Psoas muscle (tissue), 8 donors: ENCODE results near the gene TMEM217. TPM values are rescaled to one million over a fixed set of nuclear protein-coding genes. Genes with fewer than 3 reads are reported as not detected.
A peak's percentile ranks its signal among the peaks of the same experiment; 100 is the strongest.

Source experiments
- ATAC-seq, 4 donors: fragments of 200-7000 bp; cut with Tn5 transposase; one replicate each; pipeline ENCODE4 v1.9.1; 2020; ENCODE audit warnings: moderate library complexity in 3 of 4, mild to moderate bottlenecking in 2 of 4
- DNase-seq, 2 donors: peaks; one replicate each; pipeline ENCODE4 v3.0.0-alpha.2; 2020
- H3K27ac ChIP-seq: fragments of 200-600 bp; one replicate; pipeline ENCODE4 v1.8.0; 2022
- H3K27me3 ChIP-seq, 3 donors: fragments of 200-600 bp in 1 of 3; one replicate each; pipeline versions ENCODE4 v1.6.1 to v1.8.0; 2013 to 2022; ENCODE audit warnings: low read length in 2 of 3, mild to moderate bottlenecking in 2 of 3, moderate library complexity in 1 of 3; ENCODE audit not compliant: insufficient read depth in 3 of 3
- H3K36me3 ChIP-seq, 2 donors: fragments of 200-600 bp in 1 of 2; one replicate each; pipeline versions ENCODE4 v1.6.1 to v1.8.0; 2013 to 2022; ENCODE audit warnings: low read depth in 1 of 2, mild to moderate bottlenecking in 1 of 2, moderate library complexity in 1 of 2; ENCODE audit not compliant: insufficient read depth in 1 of 2
- H3K4me1 ChIP-seq: fragments of 200-600 bp; one replicate; pipeline ENCODE4 v1.8.0; 2022
- H3K4me3 ChIP-seq: fragments of 200-600 bp; one replicate; pipeline ENCODE4 v1.8.0; 2022; ENCODE audit warnings: mild to moderate bottlenecking
- H3K9me3 ChIP-seq: fragments of 200-600 bp; one replicate; pipeline ENCODE4 v1.8.0; 2022
- CTCF ChIP-seq: fragments of 200-600 bp; IDR thresholded peaks from one replicate; pipeline ENCODE4 v1.8.0; 2022; ENCODE audit warnings: antibody characterized with exemption
- WGBS, 3 donors: extraction: QIAGEN DNeasy Blood & Tissue Kit; methylation state at CpG; one replicate each; pipeline versions ENCODE4 v1.1.6 to v1.1.7; 2013; 5-methylcytosine and 5-hydroxymethylcytosine counted together
- intact Hi-C, 2 donors: fragments of 100-400 bp; cut with DNase I; formaldehyde crosslinking; loops; one replicate each; pipeline versions ENCODE4 v1.11.0 to v1.14.2; 2022
- polyA plus RNA-seq, 3 donors: library from polyadenylated mRNA; stranded (reverse); fragments of 200-250 nt; gene quantifications; one replicate each; pipeline ENCODE4 v1.2.3, GENCODE V29; 2013
- total RNA-seq, 4 donors: library from RNA; stranded (reverse); fragmentation: NEBNext Ultra II Directional in 2 of 4; extraction: Animal tissue kit (Norgen Biotek cat#: 25700) in 2 of 4; gene quantifications; one replicate each; pipeline versions ENCODE4 v1.2.1 to v1.2.4, GENCODE V29; 2021 to 2023
- donor health status: healthy with polysubstance abuse.
- donor health status: DM: no; HTN: no; CAD: no; lungs with moderate emphysema.
- donor health status: Bipolar disorder and iron deficiency.
- donor health status: healthy.
- donor health status: DM: yes; HTN: yes; CAD: no.
- donor health status: DM: no; HTN: no; CAD: no.
- donor health status: DM: no; HTN: no; CAD: no.
- donor health status: DM: yes; HTN: yes; CAD: no.

Gene TMEM217
- total and polyA plus RNA-seq, 7 donors, result 0.05 to 4.3 (median 0.31) TPM; not detected in 1

- TF ChIP-seq CTCF, result no peak
- Histone ChIP-seq H3K27ac (peak overlapping the region; percentile 88), H3K36me3 (no peaks in the 10 kb centered on the region), H3K27me3 (no peaks in the 10 kb centered on the region), H3K4me1 (peaks cover 49% of the 10 kb centered on the region), H3K9me3 (no peaks in the 10 kb centered on the region), H3K4me3 (peak overlapping the region; percentile 7)
- 25 to 27% (median 25%) methylated on average over 6 of the region's 6 CpGs for WGBS, 3 donors
- ATAC-seq (peak; percentile 79 to 90 (median 86)), DNase-seq (peak; percentile 62 to 73)
- intact Hi-C loops, result no loop called here
Observed at GRCh38 chr6:37244430-37245310, 13.3 kb downstream of the TMEM217 start.

- DNase-seq, result no peak
Observed at GRCh38 chr6:37243816-37244370, 14.1 kb downstream of the TMEM217 start.

GRCh38 chr6:37243131-37243815 lies 14.7 kb downstream of the TMEM217 start:
- H3K9me3 ChIP-seq, result no peaks in the 10 kb centered on the region
- WGBS, 3 donors, result 83 to 90% (median 88%) methylated on average over 8 of the region's 8 CpGs
- no peak for DNase-seq
- peak overlapping the region; percentile 88 for H3K27ac ChIP-seq
- intact Hi-C loops, result no loop called here
- no peaks in the 10 kb centered on the region for H3K27me3 ChIP-seq
- H3K36me3 ChIP-seq, result no peaks in the 10 kb centered on the region
- ATAC-seq, result no peak
- no peak overlapping the region for H3K4me3 ChIP-seq
- peaks cover 51% of the 10 kb centered on the region for H3K4me1 ChIP-seq
- TF ChIP-seq CTCF, result no peak

More at GRCh38 chr6:37243816-37244370, 14.1 kb downstream of the TMEM217 start:
- Histone ChIP-seq H3K27me3 (no peaks in the 10 kb centered on the region), H3K36me3 (no peaks in the 10 kb centered on the region), H3K27ac (peak overlapping the region; percentile 88), H3K4me1 (peaks cover 51% of the 10 kb centered on the region), H3K4me3 (no peak overlapping the region), H3K9me3 (no peaks in the 10 kb centered on the region)
- intact Hi-C loops, result no loop called here
- no peak for TF ChIP-seq CTCF
- 54 to 67% (median 61%) methylated on average over 3 of the region's 3 CpGs for WGBS, 3 donors
- ATAC-seq, result no peak

- Histone ChIP-seq H3K27ac (peak overlapping the region; percentile 88), H3K4me1 (peaks cover 51% of the 10 kb centered on the region), H3K4me3 (no peak overlapping the region), H3K36me3 (no peaks in the 10 kb centered on the region), H3K9me3 (no peaks in the 10 kb centered on the region), H3K27me3 (no peaks in the 10 kb centered on the region)
- intact Hi-C loops, result no loop called here
- DNase-seq (peak in 1 of 2 donors; percentile 32), ATAC-seq (peak; percentile 52 to 75 (median 65))
- TF ChIP-seq CTCF, result no peak
- 89 to 95% (median 93%) methylated on average over 1 of the region's 1 CpG for WGBS, 3 donors
Observed at GRCh38 chr6:37242429-37243052, 15.4 kb downstream of the TMEM217 start.
